ENCODE measurements around the gene LRRFIP1.

Gene LRRFIP1

DNA sequence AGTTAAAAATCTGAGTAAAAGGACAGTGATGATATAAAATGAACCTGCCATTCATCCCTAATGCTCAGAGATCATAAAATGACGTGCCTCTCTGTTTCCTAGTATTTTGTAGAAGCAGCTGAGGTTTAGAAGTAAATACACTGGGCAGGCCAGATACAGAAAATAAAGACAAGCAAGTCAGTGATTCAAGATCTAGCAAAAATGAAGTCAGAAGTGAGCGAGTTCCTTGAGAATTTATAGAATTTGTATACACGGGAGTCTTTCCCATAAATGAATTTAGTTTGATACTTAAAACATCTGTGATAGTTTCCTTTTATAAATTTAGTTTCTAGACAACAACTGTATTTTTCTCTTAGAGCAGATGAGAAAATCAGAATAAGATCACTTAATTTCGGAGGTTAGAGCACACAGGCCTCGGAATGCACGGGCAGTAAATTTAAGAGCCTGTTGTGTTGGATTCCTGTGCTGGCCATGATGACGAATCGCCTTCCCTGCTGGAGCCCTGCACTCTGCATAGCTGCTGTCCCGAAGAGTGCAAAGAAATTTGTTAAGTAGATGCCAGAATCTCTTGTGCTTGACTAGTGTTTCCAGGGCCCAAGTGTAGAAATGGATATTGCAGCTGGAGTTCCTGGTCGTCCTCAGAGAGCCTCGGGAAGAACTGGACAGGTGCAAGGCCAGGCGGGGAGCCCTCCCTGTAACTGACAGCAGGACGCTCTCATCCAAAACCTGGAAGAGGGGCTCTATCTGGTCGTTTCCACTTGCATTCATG lies 87.5 kb downstream of the LRRFIP1 start:
- peaks cover 98% of the 10 kb centered on the region for H3K79me2 ChIP-seq (ENCODE audit: low read length)
- H3K4me2 ChIP-seq (ENCODE audit: low read depth, low read length): no peak overlapping the region
- H3K27me3 ChIP-seq (replicated peaks; ENCODE audit: insufficient read depth, low read length): no peaks in the 10 kb centered on the region
- DNase-seq: no peak
- H4K20me1 ChIP-seq (ENCODE audit: insufficient read depth, low read length): peaks cover 10% of the 10 kb centered on the region; the same call in 1 of the 2 replicates
- H3K9me2 ChIP-seq (replicated peaks; ENCODE audit: insufficient read depth, low read length): no peaks in the 10 kb centered on the region
- no peak overlapping the region for H3K9ac ChIP-seq (ENCODE audit: low read length)
- peaks cover 4% of the 10 kb centered on the region; the same call in 1 of the 2 replicates for H3F3A ChIP-seq (ENCODE audit: insufficient read depth, low read length)
- no peaks in the 10 kb centered on the region for H3K9me3 ChIP-seq (replicated peaks; ENCODE audit: insufficient read depth, low read length)
- TF ChIP-seq CTCF (IDR thresholded peaks at IDR 0.05; ENCODE audit: low read length): no peak
- TF ChIP-seq EZH2 (optimal IDR thresholded peaks at IDR 0.05; ENCODE audit: low read depth, low read length): no peak
- no peak for TF ChIP-seq EZH2phosphoT487 (IDR thresholded peaks at IDR 0.05; ENCODE audit: low read length)
- no peaks in the 10 kb centered on the region; the same call in 1 of the 2 replicates for H3K36me3 ChIP-seq (replicated peaks; ENCODE audit: insufficient read depth, low read length)
- H3K27ac ChIP-seq (ENCODE audit: low read length): no peak overlapping the region
- H3K4me1 ChIP-seq (ENCODE audit: low read length): no peaks in the 10 kb centered on the region
- H2AFZ ChIP-seq (ENCODE audit: low read length): no peak overlapping the region
- H3K4me3 ChIP-seq (ENCODE audit: low read length): no peak overlapping the region

- H3F3A ChIP-seq (ENCODE audit: insufficient read depth, low read length): peaks cover 4% of the 10 kb centered on the region; the same call in 1 of the 2 replicates
- no peak overlapping the region for H3K27ac ChIP-seq (ENCODE audit: low read length)
- H3K36me3 ChIP-seq (replicated peaks; ENCODE audit: insufficient read depth, low read length): no peaks in the 10 kb centered on the region; the same call in 1 of the 2 replicates
- no peaks in the 10 kb centered on the region for H3K27me3 ChIP-seq (replicated peaks; ENCODE audit: insufficient read depth, low read length)
- H4K20me1 ChIP-seq (ENCODE audit: insufficient read depth, low read length): peaks cover 10% of the 10 kb centered on the region; the same call in 1 of the 2 replicates
- peaks cover 99% of the 10 kb centered on the region for H3K79me2 ChIP-seq (ENCODE audit: low read length)
- H3K4me3 ChIP-seq (ENCODE audit: low read length): no peak overlapping the region
- TF ChIP-seq CTCF (IDR thresholded peaks at IDR 0.05; ENCODE audit: low read length): no peak
- no peak for TF ChIP-seq EZH2phosphoT487 (IDR thresholded peaks at IDR 0.05; ENCODE audit: low read length)
- TF ChIP-seq EZH2 (optimal IDR thresholded peaks at IDR 0.05; ENCODE audit: low read depth, low read length): no peak
- H2AFZ ChIP-seq (ENCODE audit: low read length): no peak overlapping the region
- no peak overlapping the region for H3K9ac ChIP-seq (ENCODE audit: low read length)
- no peaks in the 10 kb centered on the region for H3K4me1 ChIP-seq (ENCODE audit: low read length)
- DNase-seq: no peak
- no peaks in the 10 kb centered on the region for H3K9me2 ChIP-seq (replicated peaks; ENCODE audit: insufficient read depth, low read length)
- no peak overlapping the region for H3K4me2 ChIP-seq (ENCODE audit: low read depth, low read length)
- H3K9me3 ChIP-seq (replicated peaks; ENCODE audit: insufficient read depth, low read length): no peaks in the 10 kb centered on the region
Measured at GRCh38 chr2:237715459-237715947, 88.1 kb downstream of the LRRFIP1 start.

DNA sequence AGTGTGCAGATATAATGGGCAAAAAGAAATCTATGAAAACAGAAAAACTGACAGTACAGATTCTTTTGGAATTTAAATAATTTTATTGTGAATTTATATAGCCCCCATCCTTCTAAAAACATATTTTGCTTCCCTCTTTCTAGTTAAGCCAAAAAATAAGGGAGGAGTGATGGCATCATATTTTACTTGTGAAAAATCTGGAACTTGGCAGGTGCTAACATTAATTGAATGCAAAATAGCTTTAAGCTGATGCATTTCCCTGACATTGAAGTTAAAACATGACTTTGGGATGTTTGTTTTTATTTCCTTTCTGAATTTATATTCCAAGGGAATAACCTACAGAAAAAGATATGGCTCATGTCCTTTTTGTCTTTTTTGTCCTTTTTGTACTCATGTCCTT lies 88.6 kb downstream of the LRRFIP1 start:
- Histone ChIP-seq H3K36me3 (replicated peaks; ENCODE audit: insufficient read depth, low read length) (no peaks in the 10 kb centered on the region; the same call in 1 of the 2 replicates), H3K4me2 (ENCODE audit: low read depth, low read length) (no peak overlapping the region), H3K79me2 (ENCODE audit: low read length) (peaks cover 99% of the 10 kb centered on the region), H3K9me2 (replicated peaks; ENCODE audit: insufficient read depth, low read length) (no peaks in the 10 kb centered on the region), H4K20me1 (ENCODE audit: insufficient read depth, low read length) (peaks cover 10% of the 10 kb centered on the region; the same call in 1 of the 2 replicates), H2AFZ (ENCODE audit: low read length) (no peak overlapping the region), H3K27ac (ENCODE audit: low read length) (no peak overlapping the region), H3K4me3 (ENCODE audit: low read length) (no peak overlapping the region), H3F3A (ENCODE audit: insufficient read depth, low read length) (peaks cover 4% of the 10 kb centered on the region; the same call in 1 of the 2 replicates), H3K9me3 (replicated peaks; ENCODE audit: insufficient read depth, low read length) (no peaks in the 10 kb centered on the region), H3K27me3 (replicated peaks; ENCODE audit: insufficient read depth, low read length) (no peaks in the 10 kb centered on the region), H3K9ac (ENCODE audit: low read length) (no peak overlapping the region), H3K4me1 (ENCODE audit: low read length) (no peaks in the 10 kb centered on the region)
- no peak for DNase-seq
- TF ChIP-seq EZH2 (optimal IDR thresholded peaks at IDR 0.05; ENCODE audit: low read depth, low read length) (no peak), EZH2phosphoT487 (IDR thresholded peaks at IDR 0.05; ENCODE audit: low read length) (no peak), CTCF (IDR thresholded peaks at IDR 0.05; ENCODE audit: low read length) (no peak)

Data from MM.1S (cell line).